Fibroblast of villous mesenchyme (primary cell): ENCODE measurements around the gene PAX8. TPM values are rescaled to one million over a fixed set of nuclear protein-coding genes. Genes with fewer than 3 reads are reported as not detected.
"Not testable (repeated sequence)": the region's sequence is repeated elsewhere in the genome, so short reads cannot be mapped to it uniquely, and the experiment has no call there.

ENCODE experiments used
- DNase-seq: peaks from one replicate; pipeline ENCODE4 v3.0.0-alpha.2; 2010; ENCODE audit warnings: low read depth
- H3K4me3 ChIP-seq: 2 replicates; pipeline ENCODE4 v1.5.1; 2011; ENCODE audit warnings: low read depth, mild to moderate bottlenecking, low read length
- total RNA-seq: library from RNA; depleted of rRNA; stranded (reverse); fragments of >200 nt; gene quantifications from 2 replicates; pipeline ENCODE4 v1.2.3, GENCODE V29; 2012
- TF ChIP-seq, protein P1 (sequence below): IDR thresholded peaks from 2 replicates; pipeline ENCODE4 v1.5.1; 2012; ENCODE audit warnings: low read depth, mild to moderate bottlenecking, low read length; ENCODE audit not compliant: insufficient read depth

The PAX8 gene
- total RNA-seq, 1 donor, result 1.3 TPM

DNA sequence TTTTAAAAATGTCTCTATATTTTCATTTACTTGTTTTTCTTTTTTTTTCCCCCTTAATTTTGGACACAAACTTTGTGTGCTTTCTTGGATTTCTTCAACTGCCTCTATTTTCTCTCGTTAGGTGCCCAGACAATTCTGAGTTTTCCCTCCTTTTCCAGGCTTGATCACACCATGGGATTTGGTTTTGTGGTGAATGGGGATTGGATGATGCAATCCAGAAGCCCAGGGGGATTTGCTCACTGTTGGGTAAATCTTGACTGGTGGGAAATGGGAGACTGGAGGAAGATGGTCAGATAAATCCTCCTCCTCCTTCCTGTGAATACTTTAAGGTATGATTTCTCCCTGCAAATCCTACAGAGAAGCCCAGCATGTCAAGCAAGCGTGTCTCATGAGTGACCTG, 19.5 kb upstream of the PAX8 start:
- DNase-seq, result no peak
- TF ChIP-seq, protein P1, sequence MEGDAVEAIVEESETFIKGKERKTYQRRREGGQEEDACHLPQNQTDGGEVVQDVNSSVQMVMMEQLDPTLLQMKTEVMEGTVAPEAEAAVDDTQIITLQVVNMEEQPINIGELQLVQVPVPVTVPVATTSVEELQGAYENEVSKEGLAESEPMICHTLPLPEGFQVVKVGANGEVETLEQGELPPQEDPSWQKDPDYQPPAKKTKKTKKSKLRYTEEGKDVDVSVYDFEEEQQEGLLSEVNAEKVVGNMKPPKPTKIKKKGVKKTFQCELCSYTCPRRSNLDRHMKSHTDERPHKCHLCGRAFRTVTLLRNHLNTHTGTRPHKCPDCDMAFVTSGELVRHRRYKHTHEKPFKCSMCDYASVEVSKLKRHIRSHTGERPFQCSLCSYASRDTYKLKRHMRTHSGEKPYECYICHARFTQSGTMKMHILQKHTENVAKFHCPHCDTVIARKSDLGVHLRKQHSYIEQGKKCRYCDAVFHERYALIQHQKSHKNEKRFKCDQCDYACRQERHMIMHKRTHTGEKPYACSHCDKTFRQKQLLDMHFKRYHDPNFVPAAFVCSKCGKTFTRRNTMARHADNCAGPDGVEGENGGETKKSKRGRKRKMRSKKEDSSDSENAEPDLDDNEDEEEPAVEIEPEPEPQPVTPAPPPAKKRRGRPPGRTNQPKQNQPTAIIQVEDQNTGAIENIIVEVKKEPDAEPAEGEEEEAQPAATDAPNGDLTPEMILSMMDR, result no peak
- H3K4me3 ChIP-seq, result no peak overlapping the region

DNA sequence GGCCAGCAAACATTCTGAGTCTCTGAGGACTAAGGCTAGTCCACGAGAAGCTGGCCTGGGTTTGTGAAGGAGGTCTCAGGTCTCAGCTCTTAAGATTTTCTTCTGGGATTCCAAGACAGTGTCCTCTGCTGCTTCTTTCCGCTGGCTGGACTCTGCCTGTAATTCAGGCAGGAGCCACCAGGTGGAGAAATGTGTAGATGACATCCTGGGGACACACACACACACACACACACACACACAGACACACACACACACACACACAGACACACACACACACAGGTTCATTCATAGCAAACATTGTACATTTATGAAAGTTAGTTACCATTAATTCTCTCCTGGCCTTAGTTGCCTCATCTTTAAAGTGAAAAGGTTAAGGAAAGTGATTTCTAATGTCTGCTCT, 18.9 kb upstream of the PAX8 start:
- DNase-seq, H3K4me3 ChIP-seq: not testable (repeated sequence)
- TF ChIP-seq, protein P1, result peak; percentile 42

DNA sequence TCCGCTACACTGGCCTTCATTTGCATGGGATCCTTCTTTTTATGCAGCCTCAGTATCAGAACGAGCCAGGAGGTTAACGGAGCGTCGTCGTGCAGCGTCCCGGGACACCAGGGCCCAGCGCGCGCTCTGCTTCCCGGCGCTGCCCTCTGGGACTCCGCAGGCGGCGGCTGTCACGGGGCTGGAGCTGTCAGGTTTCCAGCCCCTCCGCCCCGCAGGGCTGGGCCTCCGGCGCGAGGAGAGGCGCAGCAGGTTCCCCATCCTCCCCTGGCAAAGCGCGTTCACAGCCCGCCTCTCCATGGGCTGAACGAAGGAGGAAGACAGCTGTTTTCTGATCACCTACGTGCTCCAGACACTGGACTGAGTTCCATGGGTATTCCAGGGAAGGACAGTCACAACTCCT, 12.5 kb upstream of the PAX8 start:
- TF ChIP-seq, protein P1, result no peak
- H3K4me3 ChIP-seq, result no peak overlapping the region
- DNase-seq, result no peak

DNA sequence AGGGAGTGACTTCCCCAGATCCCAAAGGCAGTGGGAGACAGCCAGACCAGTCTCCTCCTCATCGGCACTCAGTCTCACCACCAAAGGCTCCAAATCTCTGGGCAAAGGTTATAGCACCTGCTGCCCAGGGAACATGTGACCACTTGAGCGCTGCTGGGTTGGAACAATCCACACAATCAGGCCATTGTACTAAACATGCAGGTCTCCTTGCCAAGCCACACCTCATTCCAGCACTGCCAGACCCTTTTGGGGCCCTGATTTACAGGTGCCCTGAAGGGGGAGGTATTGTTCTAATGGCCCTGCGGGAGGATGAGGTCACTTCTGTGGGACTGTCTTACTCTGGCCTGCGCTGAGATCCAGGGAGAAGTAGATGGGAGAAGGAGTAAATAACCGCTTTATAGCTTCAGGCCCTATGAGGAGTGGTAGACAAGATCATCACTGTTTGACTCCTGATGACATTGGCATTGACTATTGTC, 10.0 kb upstream of the PAX8 start:
- not testable (repeated sequence) for DNase-seq, H3K4me3 ChIP-seq

DNA sequence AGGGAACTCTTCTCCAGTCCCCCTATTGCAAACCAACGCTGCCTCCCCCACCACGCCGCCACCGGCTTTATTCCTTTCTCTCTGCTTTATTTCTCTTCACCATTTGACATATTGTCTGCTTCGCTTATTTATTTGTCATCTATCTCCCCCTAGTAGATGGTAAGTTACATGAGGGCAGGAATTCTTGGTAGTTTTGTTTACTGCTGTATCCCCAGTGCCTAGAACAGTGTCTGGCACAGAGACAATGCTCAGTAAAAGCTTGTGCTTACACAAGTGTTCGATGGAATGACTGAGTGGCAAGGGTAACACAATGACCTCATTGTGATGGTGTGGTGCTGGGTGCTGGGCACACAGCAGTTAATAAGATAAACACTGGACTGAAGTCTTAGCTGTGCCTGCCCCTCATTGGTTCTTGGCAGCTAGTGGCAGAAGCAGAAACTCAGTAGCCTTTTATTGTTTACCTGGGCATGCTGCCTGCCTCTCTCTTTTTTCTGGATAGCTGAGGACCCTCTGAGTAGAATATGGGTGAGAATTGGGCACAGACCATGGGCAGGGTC, 9.5 kb upstream of the PAX8 start:
- H3K4me3 ChIP-seq, result not testable (repeated sequence)

DNA sequence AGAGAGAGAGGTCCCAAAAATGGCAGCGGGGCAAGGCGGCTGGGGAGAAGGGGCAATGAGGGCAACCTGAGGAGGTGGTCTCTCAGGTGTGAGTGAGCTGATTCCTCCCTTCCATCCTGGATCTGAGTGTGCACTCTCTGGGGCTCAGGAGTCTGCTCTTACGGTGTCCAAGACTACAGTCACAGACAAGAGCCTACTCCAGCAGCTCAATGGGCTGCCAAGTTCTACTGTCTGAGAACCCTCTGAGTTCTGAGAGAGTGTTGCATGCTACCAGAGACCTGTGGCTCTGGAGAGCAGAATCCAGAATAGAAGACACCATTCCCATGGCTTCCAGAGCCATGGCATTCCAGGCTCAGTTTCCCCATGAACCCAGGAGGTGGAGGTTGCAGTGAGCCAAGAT, 7.1 kb upstream of the PAX8 start:
- DNase-seq, result no peak
- TF ChIP-seq, protein P1, result no peak
- no peak overlapping the region for H3K4me3 ChIP-seq

More for the DNA sequence above, 9.5 kb upstream of the PAX8 start:
- not testable (repeated sequence) for DNase-seq

DNA sequence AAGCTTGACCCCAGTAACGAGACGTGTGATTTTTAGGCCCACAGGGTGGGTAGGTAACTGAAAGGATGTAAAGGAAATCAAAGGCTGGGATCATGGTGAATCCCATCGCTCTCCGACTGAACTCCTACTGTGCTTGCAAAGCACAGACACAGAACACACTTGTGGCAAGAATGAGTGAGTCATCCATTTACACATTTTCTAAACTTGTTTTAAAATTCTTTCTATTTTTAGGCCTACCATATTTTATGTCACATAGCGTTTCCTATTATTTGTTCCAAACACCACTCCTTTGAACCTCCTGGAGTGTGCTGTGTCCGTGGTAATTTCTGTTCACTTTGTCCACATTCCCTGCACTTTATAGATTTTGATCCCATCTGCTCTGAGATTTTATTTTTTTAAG, 6.3 kb upstream of the PAX8 start:
- not testable (repeated sequence) for H3K4me3 ChIP-seq
- peak; percentile 40 for DNase-seq

DNA sequence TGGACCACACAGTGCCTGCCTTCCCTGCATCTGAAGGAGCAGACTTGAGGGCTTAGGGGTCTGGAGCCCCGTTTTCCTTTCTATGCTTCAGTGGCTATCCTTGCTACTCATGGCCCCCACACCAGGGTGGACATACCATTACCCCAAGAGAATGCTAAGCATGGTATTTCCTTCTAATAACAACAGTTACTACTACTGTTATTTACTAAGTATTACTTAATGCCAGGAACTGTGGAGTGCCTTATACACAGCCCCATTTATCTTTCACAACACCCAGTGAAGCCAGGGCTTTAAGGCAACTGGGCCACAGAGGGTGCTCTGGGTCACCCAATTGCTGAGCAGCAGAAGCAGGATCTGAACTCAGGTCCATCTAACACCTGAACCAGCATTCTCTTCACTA, 5.8 kb upstream of the PAX8 start:
- no peak overlapping the region for H3K4me3 ChIP-seq
- DNase-seq, result peak; percentile 40
- TF ChIP-seq, protein P1, result no peak
